SK-N-SH (cell line): ENCODE measurements around the gene CYP27B1. TPM values are rescaled to one million over a fixed set of nuclear protein-coding genes. Genes with fewer than 3 reads are reported as not detected.

Experiments
- CTCF ChIA-PET: fragments of 300-600, 350-600 bp; formaldehyde crosslinking; extraction: SDS; loops from one replicate; lab custom pipeline; 2021; lab: Yijun Ruan, JAX
- POLR2A ChIA-PET: fragments of 350-600 bp; sonication (Branson Sonifier 250); formaldehyde crosslinking; extraction: SDS; loops from one replicate; lab custom pipeline; 2020; ENCODE audit warnings: antibody characterized with exemption, inconsistent platforms; lab: Yijun Ruan, JAX
- DNase-seq: peaks from one replicate; pipeline ENCODE4 v3.0.0; 2012
- H2AFZ ChIP-seq: fragments of 200-600 bp; sonication (generic); 2 replicates; pipeline ENCODE4 v1.8.1; 2016; ENCODE audit warnings: antibody characterized with exemption, mild to moderate bottlenecking, low read depth
- H3F3A ChIP-seq: fragments of 200-600 bp; sonication (generic); replicated peaks from 2 replicates; pipeline ENCODE3; 2016; ENCODE audit warnings: antibody characterized with exemption, mild to moderate bottlenecking; ENCODE audit not compliant: insufficient read depth
- H3K27ac ChIP-seq, 2 experiments: fragments of 200-500 bp in 1 of 2; fragments of 200-600 bp in 1 of 2; sonication (Bioruptor generic) in 1 of 2; sonication (generic), shearing (Covaris generic) in 1 of 2; 2 replicates each; pipeline versions ENCODE4 v1.5.1 to v1.6.1; 2014 to 2016; ENCODE audit warnings: low read depth in 2 of 2, inconsistent platforms in 1 of 2, low read length in 1 of 2, mild to moderate bottlenecking in 1 of 2, mixed read lengths in 1 of 2
- H3K27me3 ChIP-seq: fragments of 200-600 bp; sonication (generic), shearing (Covaris generic); 2 replicates; pipeline ENCODE4 v1.6.1; 2016; ENCODE audit warnings: mixed run types; ENCODE audit not compliant: insufficient read depth
- H3K36me3 ChIP-seq, 2 experiments: fragments of 200-500 bp in 1 of 2; fragments of 200-600 bp in 1 of 2; sonication (Bioruptor generic) in 1 of 2; sonication (generic) in 1 of 2; replicated peaks in 1 of 2; 2 replicates each; pipeline versions ENCODE3 to v1.5.1; 2014 to 2016; ENCODE audit warnings: low read length in 1 of 2, mild to moderate bottlenecking in 1 of 2; ENCODE audit not compliant: insufficient read depth in 2 of 2, control insufficient read depth in 1 of 2
- H3K4me1 ChIP-seq, 2 experiments: fragments of 200-500 bp in 1 of 2; fragments of 200-600 bp in 1 of 2; sonication (Bioruptor generic) in 1 of 2; sonication (generic), shearing (Covaris generic) in 1 of 2; 2 replicates each; pipeline versions ENCODE4 v1.5.1 to v1.6.1; 2014 to 2016; ENCODE audit warnings: low read depth in 1 of 2, low read length in 1 of 2, mixed run types in 1 of 2; ENCODE audit not compliant: insufficient read depth in 2 of 2, control insufficient read depth in 1 of 2
- H3K4me2 ChIP-seq: fragments of 200-600 bp; sonication (generic), shearing (Covaris generic); 2 replicates; pipeline ENCODE4 v1.6.1; 2017; ENCODE audit warnings: mixed run types
- H3K4me3 ChIP-seq, 2 experiments: fragments of 200-500 bp in 1 of 2; fragments of 200-600 bp in 1 of 2; sonication (Bioruptor generic) in 1 of 2; sonication (generic), shearing (Covaris generic) in 1 of 2; 2 replicates each; pipeline versions ENCODE4 v1.5.1 to v1.8.1; 2014 to 2016; ENCODE audit warnings: low read depth in 2 of 2, inconsistent platforms in 1 of 2, low read length in 1 of 2, mild to moderate bottlenecking in 1 of 2, mixed read lengths in 1 of 2, moderate library complexity in 1 of 2
- H3K79me2 ChIP-seq: fragments of 200-600 bp; sonication (generic); 2 replicates; pipeline ENCODE4 v1.8.1; 2017; ENCODE audit warnings: mild to moderate bottlenecking; ENCODE audit not compliant: insufficient read depth
- H3K9ac ChIP-seq: fragments of 200-600 bp; sonication (generic); 2 replicates; pipeline ENCODE4 v1.6.1; 2017; ENCODE audit warnings: mixed run types
- H3K9me2 ChIP-seq: fragments of 200-600 bp; sonication (generic); 2 replicates; pipeline ENCODE4 v1.6.1; 2017; ENCODE audit warnings: mixed run types
- H3K9me3 ChIP-seq: fragments of 200-600 bp; sonication (generic); 2 replicates; pipeline ENCODE4 v1.6.1; 2017; ENCODE audit warnings: mixed run types, mild to moderate bottlenecking, moderate library complexity
- H4K20me1 ChIP-seq: fragments of 200-600 bp; sonication (generic); 2 replicates; pipeline ENCODE4 v1.6.1; 2017; ENCODE audit warnings: mild to moderate bottlenecking, mixed run types; ENCODE audit not compliant: insufficient read depth
- CHD2 ChIP-seq: fragments of 150-350 bp; IDR thresholded peaks from 2 replicates; pipeline ENCODE4 v1.6.1; 2018; ENCODE audit warnings: low read length; ENCODE audit not compliant: partially characterized antibody
- CTCF ChIP-seq: fragments of 200-600 bp; sonication (generic); IDR thresholded peaks from 2 replicates; pipeline ENCODE4 v1.6.1; 2017; ENCODE audit warnings: antibody characterized with exemption, mild to moderate bottlenecking, moderate library complexity
- ELF1 ChIP-seq: IDR thresholded peaks from 2 replicates; pipeline ENCODE4 v1.4.0; 2012
- EP300 ChIP-seq, 2 experiments: IDR thresholded peaks; 2 replicates each; pipeline versions ENCODE4 v1.4.0 to v1.6.1; 2012; ENCODE audit warnings: borderline replicate concordance in 1 of 2, low read depth in 1 of 2, low read length in 1 of 2
- FOSL2 ChIP-seq: IDR thresholded peaks from 2 replicates; pipeline ENCODE4 v1.4.0; 2012; ENCODE audit warnings: low read depth, mild to moderate bottlenecking, moderate library complexity, borderline replicate concordance
- GATA2 ChIP-seq: sonication (generic); formaldehyde crosslinking; IDR thresholded peaks from 2 replicates; pipeline ENCODE4 v1.5.0; 2020; ENCODE audit warnings: mild to moderate bottlenecking, missing genetic modification reagents
- MAX ChIP-seq: IDR thresholded peaks from 2 replicates; pipeline ENCODE4 v1.4.0; 2012; ENCODE audit warnings: low read depth
- MEF2A ChIP-seq: IDR thresholded peaks from 2 replicates; pipeline ENCODE4 v1.4.0; 2012; ENCODE audit warnings: low read depth, borderline replicate concordance
- MXI1 ChIP-seq: IDR thresholded peaks from 2 replicates; pipeline ENCODE4 v1.6.1; 2012; ENCODE audit warnings: mild to moderate bottlenecking, low read depth, low read length, improper control_type of control experiment
- NRF1 ChIP-seq: IDR thresholded peaks from 2 replicates; pipeline ENCODE4 v1.6.1; 2012; ENCODE audit warnings: low read depth, mild to moderate bottlenecking, low read length
- PBX3 ChIP-seq: IDR thresholded peaks from 2 replicates; pipeline ENCODE4; 2012
- POLR2AphosphoS5 ChIP-seq: IDR thresholded peaks from 2 replicates; pipeline ENCODE4 v1.6.1; 2012; ENCODE audit warnings: low read depth, low read length
- RAD21 ChIP-seq: IDR thresholded peaks from 2 replicates; pipeline ENCODE4 v1.6.1; 2012; ENCODE audit warnings: mild to moderate bottlenecking, low read length
- RXRA ChIP-seq: IDR thresholded peaks from 2 replicates; pipeline ENCODE4 v1.4.0; 2012; ENCODE audit warnings: low read depth, mild to moderate bottlenecking, borderline replicate concordance
- TAF1 ChIP-seq: IDR thresholded peaks from 2 replicates; pipeline ENCODE4 v1.6.1; 2012; ENCODE audit warnings: low read depth, mild to moderate bottlenecking, low read length, moderate library complexity, borderline replicate concordance
- TCF12 ChIP-seq: IDR thresholded peaks from 2 replicates; pipeline ENCODE4 v1.4.0; 2012
- USF1 ChIP-seq: IDR thresholded peaks from 2 replicates; pipeline ENCODE4 v1.4.0; 2012; ENCODE audit warnings: low read depth, borderline replicate concordance
- WGBS: methylation state at CpG from one replicate; pipeline ENCODE4 v1.1.6; 2017; ENCODE audit warnings: low lambda C conversion rate; 5-methylcytosine and 5-hydroxymethylcytosine counted together
- polyA plus RNA-seq, 3 experiments: library from polyadenylated mRNA; depleted of rRNA; stranded (reverse); fragments of >200 nt; gene quantifications; 2 replicates each; pipeline ENCODE4 v1.2.3, GENCODE V29; 2012
- TF ChIP-seq, protein P1 (sequence below): IDR thresholded peaks from 2 replicates; pipeline ENCODE4 v1.6.1; 2012; ENCODE audit warnings: mild to moderate bottlenecking, low read depth, low read length, moderate library complexity

The CYP27B1 gene
- polyA plus RNA-seq, 1 of the 3 experiments (the other 2 are of a cell fraction) = 1.7 TPM

GRCh38 chr12:57731411-57732080 lies 35.3 kb downstream of the CYP27B1 start:
- no peak overlapping the region for H2AFZ ChIP-seq
- no peak overlapping the region for H3K4me2 ChIP-seq
- H3K27ac ChIP-seq = no peak overlapping the region
- peaks cover 22% of the 10 kb centered on the region for H3F3A ChIP-seq
- H3K36me3 ChIP-seq = peaks cover 3 to 17% of the 10 kb centered on the region in 2 experiments
- H3K27me3 ChIP-seq = no peaks in the 10 kb centered on the region
- CTCF ChIA-PET = interaction anchor here (0.8 to 0.9 kb wide), 2 partner anchors 18 to 39 kb away, joined by 3 to 4 read pairs; no protein-coding TSS in a partner anchor
- TF ChIP-seq MAX = no peak
- TF ChIP-seq, protein P1, sequence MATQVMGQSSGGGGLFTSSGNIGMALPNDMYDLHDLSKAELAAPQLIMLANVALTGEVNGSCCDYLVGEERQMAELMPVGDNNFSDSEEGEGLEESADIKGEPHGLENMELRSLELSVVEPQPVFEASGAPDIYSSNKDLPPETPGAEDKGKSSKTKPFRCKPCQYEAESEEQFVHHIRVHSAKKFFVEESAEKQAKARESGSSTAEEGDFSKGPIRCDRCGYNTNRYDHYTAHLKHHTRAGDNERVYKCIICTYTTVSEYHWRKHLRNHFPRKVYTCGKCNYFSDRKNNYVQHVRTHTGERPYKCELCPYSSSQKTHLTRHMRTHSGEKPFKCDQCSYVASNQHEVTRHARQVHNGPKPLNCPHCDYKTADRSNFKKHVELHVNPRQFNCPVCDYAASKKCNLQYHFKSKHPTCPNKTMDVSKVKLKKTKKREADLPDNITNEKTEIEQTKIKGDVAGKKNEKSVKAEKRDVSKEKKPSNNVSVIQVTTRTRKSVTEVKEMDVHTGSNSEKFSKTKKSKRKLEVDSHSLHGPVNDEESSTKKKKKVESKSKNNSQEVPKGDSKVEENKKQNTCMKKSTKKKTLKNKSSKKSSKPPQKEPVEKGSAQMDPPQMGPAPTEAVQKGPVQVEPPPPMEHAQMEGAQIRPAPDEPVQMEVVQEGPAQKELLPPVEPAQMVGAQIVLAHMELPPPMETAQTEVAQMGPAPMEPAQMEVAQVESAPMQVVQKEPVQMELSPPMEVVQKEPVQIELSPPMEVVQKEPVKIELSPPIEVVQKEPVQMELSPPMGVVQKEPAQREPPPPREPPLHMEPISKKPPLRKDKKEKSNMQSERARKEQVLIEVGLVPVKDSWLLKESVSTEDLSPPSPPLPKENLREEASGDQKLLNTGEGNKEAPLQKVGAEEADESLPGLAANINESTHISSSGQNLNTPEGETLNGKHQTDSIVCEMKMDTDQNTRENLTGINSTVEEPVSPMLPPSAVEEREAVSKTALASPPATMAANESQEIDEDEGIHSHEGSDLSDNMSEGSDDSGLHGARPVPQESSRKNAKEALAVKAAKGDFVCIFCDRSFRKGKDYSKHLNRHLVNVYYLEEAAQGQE = no peak
- TF ChIP-seq TAF1 = no peak
- no peak for TF ChIP-seq ELF1
- TF ChIP-seq GATA2 = no peak
- TF ChIP-seq CHD2 = no peak
- TF ChIP-seq USF1 = no peak
- no peak for TF ChIP-seq CTCF
- no peak for TF ChIP-seq MEF2A
- no peak for TF ChIP-seq MXI1
- no peak for TF ChIP-seq FOSL2
- TF ChIP-seq RXRA = no peak
- no peak for TF ChIP-seq RAD21
- no peak for TF ChIP-seq PBX3
- no peak for TF ChIP-seq POLR2AphosphoS5
- TF ChIP-seq TCF12 = no peak
- no peak for TF ChIP-seq EP300 (IDR thresholded peaks at IDR 0.05; ENCODE audit: borderline replicate concordance in 1 of 2, low read depth in 1 of 2, low read length in 1 of 2)
- no peak for TF ChIP-seq NRF1
- TF ChIP-seq, all 33 proteins: peak for 0
- WGBS = 89% methylated on average over 15 of the region's 19 CpGs
- Histone ChIP-seq H3K9ac (no peak overlapping the region), H3K9me2 (no peaks in the 10 kb centered on the region), H3K79me2 (no peaks in the 10 kb centered on the region), H3K4me1 (peaks cover 0 to 17% of the 10 kb centered on the region in 2 experiments; a peak in 2 of 4 replicates), H3K9me3 (no peaks in the 10 kb centered on the region), H4K20me1 (no peaks in the 10 kb centered on the region), H3K4me3 (no peak overlapping the region)
- no peak for DNase-seq
- POLR2A ChIA-PET = interaction anchor here (1.1 to 1.8 kb wide), 2 partner anchors 13 to 38 kb away, joined by 3 to 5 read pairs; partner anchors contain the start of genes OS9 and TSPAN31
